Breast epithelium (tissue), 4 donors: ENCODE measurements around the gene FARP2. TPM values are rescaled to one million over a fixed set of nuclear protein-coding genes. Genes with fewer than 3 reads are reported as not detected.

Experiments
- DNase-seq, 2 donors: peaks; one replicate each; pipeline ENCODE4 v3.0.0-alpha.2; 2019; ENCODE audit warnings: low spot score in 2 of 2
- H3K27ac ChIP-seq, 2 donors: fragments of 200-600 bp; sonication (generic) in 1 of 2; one replicate each; pipeline ENCODE4 v1.5.1; 2016 to 2019; ENCODE audit warnings: mild to moderate bottlenecking in 1 of 2
- H3K27me3 ChIP-seq, 2 donors: fragments of 200-600 bp; sonication (generic) in 1 of 2; one replicate each; pipeline versions ENCODE4 v1.5.1 to v1.6.0; 2017 to 2019; ENCODE audit warnings: control low read depth in 1 of 2, mild to moderate bottlenecking in 1 of 2
- H3K36me3 ChIP-seq: fragments of 200-600 bp; one replicate; pipeline ENCODE4 v1.5.1; 2019
- H3K4me1 ChIP-seq, 2 donors: fragments of 200-600 bp; sonication (generic); one replicate each; pipeline ENCODE4 v1.5.1; 2016 to 2019; ENCODE audit warnings: control low read depth in 1 of 2
- H3K4me3 ChIP-seq, 3 donors: fragments of 200-600 bp; sonication (generic); 1 replicate in 2 of 3; 2 replicates in 1 of 3; pipeline ENCODE4 v1.5.1; 2016 to 2019; ENCODE audit warnings: mild to moderate bottlenecking in 3 of 3, moderate library complexity in 2 of 3
- H3K9me3 ChIP-seq, 2 donors: fragments of 200-600 bp; sonication (generic) in 1 of 2; one replicate each; pipeline ENCODE4 v1.5.1; 2016 to 2019; ENCODE audit warnings: control low read depth in 1 of 2
- POLR2A ChIP-seq: fragments of 450-650 bp; IDR thresholded peaks from one replicate; pipeline ENCODE4 v1.6.1; 2016; ENCODE audit warnings: antibody characterized with exemption, mild to moderate bottlenecking, moderate library complexity
- POLR2AphosphoS5 ChIP-seq, 3 donors: sonication (generic); formaldehyde crosslinking; IDR thresholded peaks; one replicate each; pipeline ENCODE4 v1.6.1; 2017; ENCODE audit warnings: antibody characterized with exemption in 3 of 3
- intact Hi-C: fragments of 100-400 bp; cut with DNase I; formaldehyde crosslinking; loops from one replicate; pipeline ENCODE4 v1.15.1; 2023; ENCODE audit warnings: low total_unique reads
- total RNA-seq, 3 donors: library from RNA; depleted of rRNA; stranded (reverse); fragments of >200 nt; gene quantifications; one replicate each; pipeline ENCODE4 v1.1.0, GENCODE V29; 2016
- TF ChIP-seq, protein P1 (sequence below), 3 donors: fragments of 450-650 bp; IDR thresholded peaks; one replicate each; pipeline ENCODE4 v1.5.1; 2016 to 2017; ENCODE audit warnings: antibody characterized with exemption in 3 of 3, mild to moderate bottlenecking in 3 of 3, moderate library complexity in 3 of 3

The FARP2 gene
- total RNA-seq, 3 donors from 2014 or later = 34.4 to 43.3 (median 40.3) TPM

DNA sequence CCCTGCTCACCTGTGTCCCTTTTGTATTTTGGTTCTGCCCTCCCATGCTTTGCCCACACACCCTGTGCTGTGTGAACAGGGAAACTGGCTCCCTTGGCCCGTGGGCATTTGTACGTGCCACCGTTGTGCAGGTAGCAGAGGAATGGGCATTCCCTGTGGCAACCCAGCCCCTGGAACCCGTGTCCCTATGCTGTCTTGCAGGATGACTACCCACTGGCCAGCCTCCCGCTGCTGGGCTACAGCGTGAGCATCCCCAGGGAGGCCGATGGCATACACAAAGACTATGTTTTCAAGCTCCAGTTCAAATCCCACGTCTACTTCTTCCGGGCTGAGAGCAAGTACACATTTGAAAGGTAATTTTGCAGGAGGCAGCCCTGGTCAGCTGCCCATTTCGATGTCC lies 137.0 kb downstream of the FARP2 start:
- intact Hi-C loops = no loop called here
- Histone ChIP-seq H3K27ac (no peak overlapping the region), H3K9me3 (no peaks in the 10 kb centered on the region), H3K4me1 (no peaks in the 10 kb centered on the region), H3K36me3 (no peaks in the 10 kb centered on the region), H3K27me3 (no peaks in the 10 kb centered on the region), H3K4me3 (no peak overlapping the region)
- no peak for DNase-seq
- TF ChIP-seq POLR2A = no peak
- TF ChIP-seq, protein P1, sequence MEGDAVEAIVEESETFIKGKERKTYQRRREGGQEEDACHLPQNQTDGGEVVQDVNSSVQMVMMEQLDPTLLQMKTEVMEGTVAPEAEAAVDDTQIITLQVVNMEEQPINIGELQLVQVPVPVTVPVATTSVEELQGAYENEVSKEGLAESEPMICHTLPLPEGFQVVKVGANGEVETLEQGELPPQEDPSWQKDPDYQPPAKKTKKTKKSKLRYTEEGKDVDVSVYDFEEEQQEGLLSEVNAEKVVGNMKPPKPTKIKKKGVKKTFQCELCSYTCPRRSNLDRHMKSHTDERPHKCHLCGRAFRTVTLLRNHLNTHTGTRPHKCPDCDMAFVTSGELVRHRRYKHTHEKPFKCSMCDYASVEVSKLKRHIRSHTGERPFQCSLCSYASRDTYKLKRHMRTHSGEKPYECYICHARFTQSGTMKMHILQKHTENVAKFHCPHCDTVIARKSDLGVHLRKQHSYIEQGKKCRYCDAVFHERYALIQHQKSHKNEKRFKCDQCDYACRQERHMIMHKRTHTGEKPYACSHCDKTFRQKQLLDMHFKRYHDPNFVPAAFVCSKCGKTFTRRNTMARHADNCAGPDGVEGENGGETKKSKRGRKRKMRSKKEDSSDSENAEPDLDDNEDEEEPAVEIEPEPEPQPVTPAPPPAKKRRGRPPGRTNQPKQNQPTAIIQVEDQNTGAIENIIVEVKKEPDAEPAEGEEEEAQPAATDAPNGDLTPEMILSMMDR (IDR thresholded peaks at IDR 0.05) = no peak
- no peak for TF ChIP-seq POLR2AphosphoS5 (IDR thresholded peaks at IDR 0.05)

DNA sequence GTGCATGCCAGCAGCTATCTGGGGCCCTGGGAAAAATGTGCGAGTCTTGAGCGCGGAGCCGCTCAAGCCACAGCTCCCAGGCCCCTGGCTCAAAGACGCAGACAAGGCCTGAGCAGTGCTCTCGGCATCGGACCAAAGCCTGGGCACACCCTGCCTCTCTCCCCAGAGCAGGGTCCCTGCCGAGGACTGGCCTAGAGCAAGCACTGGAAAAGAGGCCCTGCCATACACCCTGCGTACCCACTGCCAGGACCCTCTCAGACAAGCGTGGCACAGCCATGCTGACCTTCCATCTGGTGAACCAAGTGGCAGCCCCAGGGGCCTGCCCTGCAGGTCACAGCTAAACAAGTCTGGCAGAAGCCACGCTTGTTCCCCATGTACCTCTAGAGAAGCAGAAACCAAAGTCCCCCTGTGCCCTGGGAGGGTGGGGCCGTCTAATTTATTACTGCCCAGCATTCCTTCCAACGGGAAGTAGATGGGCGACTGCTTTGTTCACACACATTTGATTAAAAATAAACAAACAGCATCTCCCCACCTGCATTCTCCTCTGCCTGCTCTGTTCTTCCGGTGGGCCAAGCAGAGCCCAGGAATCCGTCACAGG lies 138.3 kb downstream of the FARP2 start:
- no peak for DNase-seq
- no peaks in the 10 kb centered on the region for H3K9me3 ChIP-seq
- H3K36me3 ChIP-seq = no peaks in the 10 kb centered on the region
- TF ChIP-seq, protein P1 (IDR thresholded peaks at IDR 0.05) = no peak
- H3K4me3 ChIP-seq = no peak overlapping the region
- no peaks in the 10 kb centered on the region for H3K27me3 ChIP-seq
- no peak overlapping the region for H3K27ac ChIP-seq
- intact Hi-C loops = no loop called here
- no peaks in the 10 kb centered on the region for H3K4me1 ChIP-seq

DNA sequence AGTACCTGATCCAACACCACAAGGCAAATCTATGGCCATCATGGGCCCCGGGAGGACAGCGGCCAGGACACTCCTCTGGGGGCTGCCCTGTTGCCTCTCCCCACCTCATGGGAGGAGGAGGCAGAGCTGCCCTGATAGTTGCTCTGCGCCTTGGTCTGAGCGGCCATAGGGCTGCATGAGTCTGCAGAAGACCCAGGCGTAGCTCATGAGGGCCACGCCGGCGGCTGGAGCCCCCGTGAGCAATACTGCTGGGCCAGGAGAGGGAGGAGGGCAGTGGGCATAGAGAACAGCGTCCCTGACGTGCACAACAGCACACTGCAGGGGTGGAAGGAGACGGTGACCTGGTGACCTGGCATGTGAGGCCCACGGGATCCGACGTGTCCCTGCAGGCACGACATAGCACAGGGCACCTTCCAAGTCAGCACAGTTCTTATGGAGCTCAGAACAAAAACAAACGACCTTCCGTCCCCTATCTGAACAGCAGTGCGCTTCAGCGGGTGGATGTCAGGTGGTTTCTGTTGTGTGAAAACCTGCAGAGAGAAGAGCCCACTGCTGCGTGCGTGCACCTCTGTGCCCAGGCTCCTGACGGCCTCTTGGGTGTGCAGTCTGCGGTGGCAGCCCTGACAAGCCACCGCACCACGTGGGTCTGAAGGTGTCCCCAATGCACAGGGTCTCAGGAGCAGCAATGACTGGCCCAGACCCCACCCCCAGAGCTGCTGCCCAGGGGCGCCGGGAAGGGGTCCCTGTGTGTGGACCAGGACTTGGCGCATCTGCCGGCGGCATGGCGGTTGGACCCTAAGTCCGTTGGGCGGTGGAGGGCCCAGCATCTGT lies 139.3 kb downstream of the FARP2 start:
- Histone ChIP-seq H3K27me3 (no peaks in the 10 kb centered on the region), H3K4me1 (no peaks in the 10 kb centered on the region), H3K27ac (no peak overlapping the region), H3K36me3 (no peaks in the 10 kb centered on the region), H3K4me3 (no peak overlapping the region), H3K9me3 (no peaks in the 10 kb centered on the region)
- no peak for DNase-seq
- TF ChIP-seq POLR2A = no peak
- TF ChIP-seq, protein P1 (IDR thresholded peaks at IDR 0.05) = no peak
- TF ChIP-seq POLR2AphosphoS5 (IDR thresholded peaks at IDR 0.05) = no peak
- intact Hi-C loops = no loop called here

GRCh38 chr2:241496003-241496707 lies 140.1 kb downstream of the FARP2 start:
- intact Hi-C loops = no loop called here

More at GRCh38 chr2:241496003-241496707, 140.1 kb downstream of the FARP2 start:
- Histone ChIP-seq H3K36me3 (no peaks in the 10 kb centered on the region), H3K4me3 (no peak overlapping the region), H3K4me1 (no peaks in the 10 kb centered on the region), H3K27me3 (no peaks in the 10 kb centered on the region), H3K9me3 (no peaks in the 10 kb centered on the region), H3K27ac (no peak overlapping the region)
- no peak for DNase-seq
- TF ChIP-seq, protein P1 (IDR thresholded peaks at IDR 0.05) = no peak
- TF ChIP-seq POLR2AphosphoS5 (IDR thresholded peaks at IDR 0.05) = no peak
- TF ChIP-seq POLR2A = no peak
